Erythroblast (primary cell): ENCODE measurements around the gene SRR.

Source experiments
- GATA1 ChIP-seq: IDR thresholded peaks from 2 replicates; pipeline ENCODE4 v1.6.1; 2011; ENCODE audit warnings: low read depth, mild to moderate bottlenecking, control low read depth, low read length, moderate library complexity
- POLR2A ChIP-seq: IDR thresholded peaks from 2 replicates; pipeline ENCODE4 v1.6.1; 2011; ENCODE audit warnings: mild to moderate bottlenecking, low read length

DNA sequence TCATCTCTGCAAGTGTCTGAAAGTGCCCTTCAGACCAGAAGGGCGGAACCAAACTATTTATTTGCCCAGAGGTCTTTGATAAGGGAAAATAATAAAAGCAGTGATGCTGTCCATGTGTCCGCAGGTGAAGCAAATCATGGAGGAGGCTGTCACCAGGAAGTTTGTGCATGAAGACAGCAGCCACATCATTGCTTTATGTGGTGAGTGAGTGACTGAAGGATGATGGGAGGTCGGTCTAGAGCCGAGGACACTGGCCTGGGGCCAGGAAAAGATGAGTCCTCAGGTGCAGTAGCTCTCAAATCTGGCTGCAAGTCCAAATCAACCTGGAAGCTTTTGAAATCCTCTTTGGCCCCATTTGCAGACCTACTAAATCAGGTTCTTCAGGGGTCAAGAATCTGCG lies 39.7 kb downstream of the SRR start:
- TF ChIP-seq POLR2A (no peak), GATA1 (no peak)
